NT2/D1 (cell line): Measurements from ENCODE around the gene TACC3.

Experiments used
- DNase-seq: peaks from one replicate; pipeline ENCODE4 v3.0.0-alpha.2; 2011; ENCODE audit warnings: low read depth, low spot score
- H3K27me3 ChIP-seq: 2 replicates; pipeline ENCODE4 v1.6.0; 2011; ENCODE audit warnings: mild to moderate bottlenecking; ENCODE audit not compliant: insufficient read length, insufficient read depth
- H3K36me3 ChIP-seq: 2 replicates; pipeline ENCODE4 v1.6.1; 2011; ENCODE audit warnings: mild to moderate bottlenecking, low read length, mixed read lengths; ENCODE audit not compliant: insufficient read depth, insufficient read length
- H3K4me1 ChIP-seq: 2 replicates; pipeline ENCODE4 v1.5.1; 2011; ENCODE audit not compliant: insufficient read depth, insufficient read length
- H3K4me3 ChIP-seq: 2 replicates; pipeline ENCODE4 v1.5.1; 2011; ENCODE audit warnings: low read depth; ENCODE audit not compliant: insufficient read length
- H3K9ac ChIP-seq: 2 replicates; pipeline ENCODE4 v1.6.0; 2011; ENCODE audit warnings: low read depth; ENCODE audit not compliant: insufficient read length
- H3K9me3 ChIP-seq: 2 replicates; pipeline ENCODE4 v1.5.1; 2011; ENCODE audit warnings: mild to moderate bottlenecking, low read length; ENCODE audit not compliant: insufficient read depth
- SUZ12 ChIP-seq: IDR thresholded peaks from 2 replicates; pipeline ENCODE4 v1.6.1; 2011; ENCODE audit not compliant: insufficient read length, insufficient read depth; ENCODE audit errors: extremely low read depth
- YY1 ChIP-seq: IDR thresholded peaks from 2 replicates; pipeline ENCODE4 v1.6.1; 2011; ENCODE audit not compliant: insufficient read length, insufficient read depth
- ZNF274 ChIP-seq: IDR thresholded peaks from 2 replicates; pipeline ENCODE4 v1.6.1; 2011; ENCODE audit warnings: mild to moderate bottlenecking, low read depth, low read length

Gene TACC3

GRCh38 chr4:1744552-1744951 lies 23.2 kb downstream of the TACC3 start:
- Histone ChIP-seq H3K4me1 (peaks cover 36% of the 10 kb centered on the region), H3K9ac (no peak overlapping the region), H3K27me3 (no peaks in the 10 kb centered on the region), H3K36me3 (peaks cover 58% of the 10 kb centered on the region), H3K9me3 (no peaks in the 10 kb centered on the region), H3K4me3 (no peak overlapping the region)
- TF ChIP-seq ZNF274, result no peak
- no peak for TF ChIP-seq SUZ12
- TF ChIP-seq YY1, result no peak
- DNase-seq, result no peak

GRCh38 chr4:1745165-1745564 lies 23.8 kb downstream of the TACC3 start:
- Histone ChIP-seq H3K4me1 (peaks cover 35% of the 10 kb centered on the region), H3K36me3 (peaks cover 52% of the 10 kb centered on the region)

GRCh38 chr4:1745697-1746096 lies 24.4 kb downstream of the TACC3 start:
- no peak overlapping the region for H3K4me3 ChIP-seq
- H3K27me3 ChIP-seq, result no peaks in the 10 kb centered on the region
- TF ChIP-seq ZNF274, result no peak
- TF ChIP-seq SUZ12, result no peak
- TF ChIP-seq YY1, result no peak
- peaks cover 35% of the 10 kb centered on the region for H3K4me1 ChIP-seq
- H3K36me3 ChIP-seq, result peaks cover 47% of the 10 kb centered on the region
- H3K9me3 ChIP-seq, result no peaks in the 10 kb centered on the region
- no peak overlapping the region for H3K9ac ChIP-seq
- DNase-seq, result no peak

More at GRCh38 chr4:1745165-1745564, 23.8 kb downstream of the TACC3 start:
- Histone ChIP-seq H3K9me3 (no peaks in the 10 kb centered on the region), H3K4me3 (no peak overlapping the region), H3K9ac (no peak overlapping the region), H3K27me3 (no peaks in the 10 kb centered on the region)
- no peak for DNase-seq
- no peak for TF ChIP-seq ZNF274
- TF ChIP-seq YY1, result no peak
- no peak for TF ChIP-seq SUZ12

- TF ChIP-seq YY1 (no peak), ZNF274 (no peak), SUZ12 (no peak)
- Histone ChIP-seq H3K36me3 (peaks cover 41% of the 10 kb centered on the region), H3K4me3 (no peak overlapping the region), H3K4me1 (peaks cover 37% of the 10 kb centered on the region), H3K9ac (peak overlapping the region; percentile 5), H3K9me3 (no peaks in the 10 kb centered on the region), H3K27me3 (no peaks in the 10 kb centered on the region)
- DNase-seq, result peak; percentile 88
Observed at GRCh38 chr4:1746265-1746691, 25.0 kb downstream of the TACC3 start.

GRCh38 chr4:1746919-1747602 lies 25.7 kb downstream of the TACC3 start:
- peaks cover 44% of the 10 kb centered on the region for H3K4me1 ChIP-seq
- H3K27me3 ChIP-seq, result no peaks in the 10 kb centered on the region
- DNase-seq, result no peak

GRCh38 chr4:1747603-1747967 lies 26.3 kb downstream of the TACC3 start:
- Histone ChIP-seq H3K9ac (peak overlapping the region; percentile 32), H3K36me3 (peaks cover 28% of the 10 kb centered on the region)
- TF ChIP-seq YY1 (no peak), SUZ12 (no peak), ZNF274 (no peak)

More at GRCh38 chr4:1746919-1747602, 25.7 kb downstream of the TACC3 start:
- Histone ChIP-seq H3K36me3 (peaks cover 33% of the 10 kb centered on the region), H3K4me3 (no peak overlapping the region), H3K9ac (peak overlapping the region; percentile 5), H3K9me3 (no peaks in the 10 kb centered on the region)
- TF ChIP-seq ZNF274 (no peak), SUZ12 (no peak), YY1 (no peak)

GRCh38 chr4:1748465-1748995 lies 27.2 kb downstream of the TACC3 start:
- Histone ChIP-seq H3K27me3 (no peaks in the 10 kb centered on the region), H3K9me3 (no peaks in the 10 kb centered on the region), H3K9ac (peak overlapping the region; percentile 64), H3K4me1 (peaks cover 53% of the 10 kb centered on the region), H3K36me3 (peaks cover 23% of the 10 kb centered on the region), H3K4me3 (no peak overlapping the region)
- DNase-seq, result peak; percentile 74
- TF ChIP-seq ZNF274 (no peak), YY1 (no peak), SUZ12 (no peak)

More at GRCh38 chr4:1747603-1747967, 26.3 kb downstream of the TACC3 start:
- no peaks in the 10 kb centered on the region for H3K9me3 ChIP-seq
- no peaks in the 10 kb centered on the region for H3K27me3 ChIP-seq
- DNase-seq, result no peak
- H3K4me3 ChIP-seq, result no peak overlapping the region
- peaks cover 50% of the 10 kb centered on the region for H3K4me1 ChIP-seq
